Stimulated activated CD4-positive, alpha-beta T cell treated with anti-CD3 and anti-CD28 coated beads, TNF-alpha, amount 100 ng/mL, for 4 hours (primary cell): ENCODE data around the gene CDC14B.
A peak's percentile ranks its signal among the peaks of the same experiment; 100 is the strongest.

Experiments
- DNase-seq, 3 experiments: peaks; one replicate each; pipeline ENCODE4 v3.0.0-alpha.2; 2020; ENCODE audit warnings: low read depth in 3 of 3

Gene CDC14B

GRCh38 chr9:96485280-96485679 is 134.4 kb downstream of the CDC14B start:
- DNase-seq: no peak

DNA sequence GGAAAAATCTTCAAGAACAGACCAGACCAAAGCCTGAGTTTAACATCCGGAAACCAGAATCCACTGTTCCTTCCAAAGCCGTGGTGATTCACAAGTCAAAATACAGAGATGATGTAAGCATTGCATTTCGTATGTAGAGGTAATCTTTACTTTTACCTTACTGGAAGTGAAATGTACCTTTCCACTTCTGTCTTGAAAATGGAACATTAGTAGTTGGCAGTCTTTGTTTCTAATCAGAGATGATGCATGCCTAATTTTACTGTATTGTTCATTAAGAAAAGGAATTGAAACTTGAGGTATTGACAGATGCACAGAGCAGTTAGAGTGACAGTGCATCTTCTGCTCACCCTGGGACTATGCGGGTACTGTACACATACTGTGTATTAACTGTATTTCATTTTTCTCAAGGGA is 135.1 kb downstream of the CDC14B start:
- DNase-seq: no peak

- DNase-seq: no peak
Measured at GRCh38 chr9:96483733-96484390, 135.8 kb downstream of the CDC14B start.

DNA sequence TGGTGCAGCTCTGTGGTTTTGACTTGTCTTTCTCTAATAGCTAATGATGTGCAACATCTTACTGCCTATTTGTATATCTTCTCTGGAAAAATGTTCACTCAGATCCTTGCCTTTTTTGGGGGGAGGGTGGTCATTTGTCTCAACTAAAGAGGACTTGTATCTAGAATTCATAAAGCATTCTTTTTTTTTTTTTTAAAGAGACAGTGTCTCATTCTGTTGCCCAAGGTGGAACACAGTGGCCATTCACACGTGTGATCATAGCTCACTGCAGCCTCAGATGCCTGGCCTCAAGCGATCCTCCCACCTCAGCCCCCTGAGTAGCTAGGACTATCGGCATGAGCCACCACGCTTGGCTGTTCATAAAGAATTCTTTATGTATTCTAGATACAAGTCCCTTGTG is 136.4 kb downstream of the CDC14B start:
- DNase-seq: no peak

DNA sequence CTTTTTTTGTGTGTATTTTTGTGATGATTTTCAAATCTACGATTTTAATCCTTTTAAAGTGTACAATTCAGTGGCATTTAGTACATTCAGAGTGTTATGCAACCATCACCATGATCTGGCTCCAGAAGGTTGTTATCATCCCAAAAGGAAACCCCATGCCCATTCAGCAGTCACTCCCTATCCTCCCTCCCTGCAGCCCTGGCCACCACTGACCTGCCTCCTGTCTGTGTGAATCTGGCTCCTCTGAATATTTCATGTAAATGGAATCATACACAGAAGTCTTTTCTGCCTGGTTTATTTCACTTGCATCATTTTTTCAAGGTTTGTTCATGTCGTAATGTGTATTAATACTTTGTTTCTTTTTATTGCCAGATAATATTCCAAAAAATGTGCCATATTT is 137.2 kb downstream of the CDC14B start:
- no peak for DNase-seq

DNA sequence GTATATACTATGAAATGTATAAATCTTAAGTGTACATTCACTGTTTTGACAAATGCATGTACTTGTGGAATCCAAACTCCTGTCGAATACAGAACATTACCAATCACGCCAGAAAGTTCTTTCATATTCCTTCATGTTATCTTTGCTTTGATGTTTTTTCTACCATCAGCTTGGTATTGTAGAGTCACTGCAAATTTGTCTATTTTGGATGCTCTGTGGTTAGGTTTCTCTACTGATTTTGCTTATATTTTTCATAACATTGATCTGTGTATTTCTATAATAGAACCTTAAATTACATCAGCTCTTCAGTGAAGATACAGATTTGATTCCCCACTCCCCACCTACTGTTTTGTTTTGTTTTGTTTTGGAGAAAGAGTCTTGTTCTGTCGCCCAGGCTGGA is 138.9 kb downstream of the CDC14B start:
- DNase-seq: no peak

DNA sequence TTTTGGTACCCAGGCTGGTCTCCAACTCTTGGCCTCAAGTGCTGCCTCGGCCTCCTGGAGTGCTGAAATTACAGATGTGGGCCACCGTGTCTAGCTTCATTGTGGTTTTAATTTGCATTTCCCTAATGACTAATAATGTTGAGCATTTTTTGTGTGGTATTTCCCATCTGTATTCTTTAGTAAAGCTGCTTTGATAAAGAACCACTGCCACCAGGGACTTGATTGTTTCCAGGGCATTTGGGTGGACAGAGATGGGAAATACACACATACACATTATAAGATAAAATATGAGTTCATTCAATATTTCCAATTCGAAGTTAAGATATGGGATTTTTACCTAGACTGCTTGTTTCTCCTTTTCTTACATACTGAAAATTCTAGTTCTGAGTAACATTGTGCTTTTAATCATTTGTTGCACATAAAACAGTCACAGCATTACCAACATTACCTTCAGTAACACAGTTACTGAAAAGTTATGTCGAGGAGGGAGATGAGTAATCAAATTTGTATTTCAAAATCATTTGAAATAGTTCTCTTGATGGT is 140.7 kb downstream of the CDC14B start:
- no peak for DNase-seq

DNA sequence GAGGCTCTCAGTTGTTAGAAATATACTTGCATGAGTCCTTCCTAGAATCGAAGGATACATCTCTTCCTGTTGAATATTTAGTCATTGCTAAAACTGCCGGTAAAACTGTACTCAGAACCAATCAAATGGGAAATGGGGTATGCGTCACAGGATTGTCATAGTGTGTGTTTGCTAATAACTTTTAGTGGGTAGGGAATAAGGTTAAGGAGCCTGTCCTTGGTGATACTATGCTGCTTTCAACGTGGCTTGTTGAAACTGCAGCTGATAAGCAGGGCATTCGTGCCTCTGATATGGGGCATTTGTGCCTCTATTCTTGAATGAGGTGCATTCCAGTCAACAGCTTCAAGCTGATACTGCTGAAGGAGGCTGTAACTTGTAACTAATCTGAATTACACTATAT is 143.1 kb downstream of the CDC14B start:
- no peak for DNase-seq

DNA sequence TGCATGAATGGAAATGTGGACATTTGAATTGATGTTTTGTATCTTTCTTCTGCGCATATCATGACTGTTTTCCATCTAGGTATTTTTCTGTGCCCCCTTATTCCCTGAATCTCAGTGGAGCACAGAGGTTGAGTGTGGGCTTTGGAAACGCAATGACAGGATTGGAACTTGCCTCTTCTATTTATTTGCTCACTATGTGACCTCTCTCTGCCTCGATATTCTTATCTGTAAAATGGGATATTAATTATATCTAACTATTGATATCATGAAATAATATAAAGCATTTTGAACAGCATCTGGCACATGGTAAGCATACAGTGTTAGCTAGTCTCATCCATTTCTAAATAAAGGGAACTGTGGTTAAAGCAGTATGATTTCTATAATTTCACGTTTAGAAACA is 143.6 kb downstream of the CDC14B start:
- DNase-seq: no peak

GRCh38 chr9:96467784-96468183 is 151.9 kb downstream of the CDC14B start:
- no peak for DNase-seq

DNA sequence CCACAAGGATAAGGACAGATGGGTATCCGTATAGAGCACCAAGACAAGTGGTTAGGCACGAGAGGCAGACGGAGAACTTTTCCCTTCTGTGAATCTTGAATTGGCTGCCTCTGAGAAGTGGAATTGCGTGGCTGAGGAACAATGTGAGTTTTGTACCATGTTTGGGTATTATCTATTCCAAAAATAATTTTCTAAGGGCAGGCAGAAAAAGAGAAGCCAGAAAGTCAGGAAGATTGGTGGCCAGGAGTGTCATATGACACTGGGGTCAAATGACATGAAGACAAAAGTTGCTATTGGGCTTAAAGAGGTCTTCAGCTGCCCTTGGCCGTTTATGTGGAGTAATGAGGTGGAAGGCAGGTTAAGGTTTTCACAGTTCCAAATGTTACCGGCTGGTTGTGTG is 155.2 kb downstream of the CDC14B start:
- DNase-seq: no peak

GRCh38 chr9:96462541-96462940 is 157.1 kb downstream of the CDC14B start:
- no peak for DNase-seq

GRCh38 chr9:96461336-96461735 is 158.3 kb downstream of the CDC14B start:
- DNase-seq: no peak

DNA sequence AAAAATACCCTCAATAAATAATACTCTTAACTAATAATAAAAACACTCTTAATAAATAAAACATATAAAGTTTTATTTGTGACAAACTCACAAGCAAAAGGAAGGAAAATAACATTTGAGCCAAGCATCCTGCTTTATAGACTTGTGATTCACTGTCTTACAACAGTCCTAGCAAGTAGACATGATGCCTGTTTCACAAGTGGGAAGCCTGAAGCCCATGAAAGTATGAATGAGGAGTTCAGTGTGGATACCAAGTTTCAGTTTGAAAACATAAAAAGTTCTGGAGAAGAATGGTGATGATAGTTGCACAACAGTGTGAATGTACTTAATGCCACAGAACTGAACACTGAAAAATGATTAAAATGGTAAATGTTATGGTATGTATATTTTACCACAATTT is 158.8 kb downstream of the CDC14B start:
- DNase-seq: no peak

DNA sequence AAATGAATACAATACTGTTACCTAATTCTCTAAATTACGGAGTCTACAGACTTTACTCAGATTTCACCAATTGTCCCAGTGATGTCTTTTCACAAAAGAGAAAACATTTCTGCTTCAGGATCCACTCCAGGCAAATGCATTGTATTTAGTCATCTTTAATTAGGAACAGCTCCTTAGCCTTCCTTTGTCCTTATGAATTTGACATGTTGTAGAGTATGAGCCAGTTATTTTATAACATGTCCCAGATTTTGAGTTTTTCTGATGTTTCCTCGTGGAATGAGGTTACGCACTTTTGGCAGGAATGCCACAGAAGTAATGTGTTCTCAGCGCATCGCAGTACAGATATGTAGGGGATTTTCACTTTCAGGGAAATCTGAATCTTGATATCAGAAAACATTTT is 159.2 kb downstream of the CDC14B start:
- no peak for DNase-seq

- no peak for DNase-seq
Measured at GRCh38 chr9:96459268-96460007, 160.2 kb downstream of the CDC14B start.

DNA sequence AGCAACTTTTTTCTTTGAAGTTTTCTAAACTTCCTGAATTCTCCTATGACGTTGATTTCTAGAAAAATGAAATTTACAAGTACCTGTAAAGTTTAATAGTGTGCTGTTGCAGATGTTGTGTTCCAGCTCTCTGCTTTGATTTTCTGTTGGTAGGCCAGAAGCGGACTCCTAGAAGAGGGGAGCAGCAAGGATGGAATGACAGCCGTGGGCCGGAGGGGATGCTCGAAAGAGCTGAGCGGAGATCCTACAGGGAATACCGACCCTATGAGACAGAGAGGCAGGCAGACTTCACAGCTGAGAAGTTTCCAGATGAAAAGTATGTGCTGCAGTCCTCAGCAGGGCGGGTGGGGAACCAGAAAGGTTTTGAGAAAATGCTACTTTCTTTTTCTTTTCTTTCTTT is 161.4 kb downstream of the CDC14B start:
- no peak for DNase-seq

DNA sequence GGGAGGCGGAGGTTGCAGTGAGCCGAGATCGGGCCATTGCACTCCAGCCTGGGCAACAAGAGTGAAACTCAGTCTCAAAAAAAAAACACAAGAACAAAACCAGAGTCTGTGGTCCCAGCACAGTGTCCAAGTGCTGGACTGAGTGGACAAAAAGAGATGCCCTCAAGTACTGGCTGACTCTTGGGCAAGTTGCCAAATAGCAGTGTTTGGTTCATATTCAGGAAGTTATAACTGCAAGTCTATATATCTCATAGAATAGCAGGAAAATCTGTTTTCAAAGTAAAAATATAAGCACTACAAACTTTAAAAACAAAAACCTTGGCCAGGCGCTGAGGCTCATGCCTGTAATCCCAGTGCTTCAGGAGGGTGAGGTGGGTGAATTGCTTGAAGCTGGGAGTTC is 162.4 kb downstream of the CDC14B start:
- DNase-seq: no peak

- DNase-seq: no peak
Measured at GRCh38 chr9:96453625-96454024, 166.0 kb downstream of the CDC14B start.

GRCh38 chr9:96450613-96451528 is 168.8 kb downstream of the CDC14B start:
- DNase-seq: peak in 2 of 3 experiments; percentile 1 to 18
